Measurements from ENCODE around the gene CCDC90B.
"Not testable (repeated sequence)": the region's sequence is repeated elsewhere in the genome, so short reads cannot be mapped to it uniquely, and the experiment has no call there.

CCDC90B gene

DNA sequence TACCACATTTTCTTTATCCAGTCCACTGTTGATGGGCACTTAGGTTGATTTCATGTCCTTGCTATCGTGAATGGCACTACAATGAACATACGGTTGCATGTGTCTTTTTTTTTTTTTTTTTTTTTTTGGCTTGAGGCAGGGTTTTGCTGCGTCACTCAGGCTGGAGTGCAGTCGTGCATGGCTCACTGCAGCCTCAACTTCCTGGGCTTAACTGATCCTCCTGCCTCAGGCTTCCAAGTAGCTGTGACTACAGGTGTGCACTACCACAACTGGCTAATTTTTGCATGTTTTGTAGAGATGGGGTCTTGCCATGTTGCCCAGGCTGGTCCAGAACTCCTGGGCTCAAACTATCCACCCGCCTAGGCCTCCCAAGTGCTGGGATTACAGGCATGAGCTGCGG, 1.5 kb upstream of the CCDC90B start:
- no peak for DNase-seq

GRCh38 chr11:83285151-83285770, 906 bp downstream of the CCDC90B start:
- peak in 1 of 4 experiments; percentile 78 for DNase-seq

GRCh38 chr11:83284501-83285150, 1.5 kb downstream of the CCDC90B start:
- DNase-seq = peak in 1 of 4 experiments; percentile 7

GRCh38 chr11:83282084-83282716, 4.0 kb downstream of the CCDC90B start:
- DNase-seq = no peak

- no peak for DNase-seq
These were observed 5.9 kb downstream of the CCDC90B start for GRCh38 chr11:83280256-83280655.

- DNase-seq = no peak
These were observed 7.8 kb downstream of the CCDC90B start for GRCh38 chr11:83278351-83278750.

- no peak for DNase-seq
These were observed 10.1 kb downstream of the CCDC90B start for GRCh38 chr11:83275888-83276641.

DNA sequence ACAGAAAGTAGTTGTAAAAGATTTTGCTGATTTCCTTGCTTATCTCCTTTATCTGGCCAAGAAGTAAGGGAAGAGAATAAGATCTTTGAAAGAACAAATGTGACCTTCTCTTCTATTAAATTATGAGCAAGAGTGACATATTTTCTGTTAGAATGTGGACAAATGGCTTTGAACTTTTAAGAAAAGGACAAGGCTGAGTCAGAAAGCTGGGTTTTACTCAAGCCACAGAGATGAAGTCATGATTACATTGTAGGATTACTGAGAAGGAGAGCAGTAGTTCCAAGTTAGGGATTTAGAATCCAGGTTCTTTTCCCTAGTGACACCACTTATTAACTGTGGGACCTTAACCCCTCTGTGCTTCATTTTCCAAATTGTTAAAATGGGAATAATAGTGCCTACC, 13.5 kb downstream of the CCDC90B start:
- DNase-seq = no peak

DNA sequence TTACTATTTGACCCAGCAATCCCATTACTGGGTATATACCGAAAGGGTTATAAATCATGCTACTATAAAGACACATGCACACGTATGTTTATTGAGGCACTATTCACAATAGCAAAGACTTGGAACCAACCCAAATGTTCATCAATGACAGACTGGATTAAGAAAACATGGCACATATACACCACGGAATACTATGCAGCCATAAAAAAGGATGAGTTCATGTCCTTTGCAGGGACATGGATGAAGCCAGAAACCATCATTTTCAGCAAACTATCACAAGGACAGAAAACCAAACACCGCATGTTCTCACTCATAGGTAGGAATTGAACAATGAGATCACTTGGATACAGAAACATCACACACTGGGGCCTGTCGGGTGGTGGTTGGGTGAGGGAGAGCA, 14.4 kb downstream of the CCDC90B start:
- not testable (repeated sequence) for DNase-seq

GRCh38 chr11:83269080-83269479, 17.1 kb downstream of the CCDC90B start:
- not testable (repeated sequence) for DNase-seq

DNA sequence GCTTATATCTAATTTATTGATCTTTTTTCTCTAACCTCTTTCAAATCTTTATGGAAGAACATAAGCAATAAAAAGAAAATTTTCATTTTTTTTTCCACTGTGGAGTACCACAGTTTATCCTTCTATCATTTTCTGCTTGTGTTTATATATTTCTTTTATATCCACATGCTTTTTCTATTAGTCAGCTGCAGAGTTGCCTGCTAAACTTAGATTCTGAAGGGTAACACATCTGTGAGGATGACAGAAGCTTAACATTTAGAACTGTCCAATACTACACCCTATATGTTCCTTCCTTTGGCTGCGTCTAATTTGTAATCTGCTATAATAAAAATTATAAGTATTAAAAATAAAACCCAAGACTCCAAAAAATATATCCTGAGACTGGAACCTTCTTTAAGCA, 20.8 kb downstream of the CCDC90B start:
- no peak for DNase-seq

- DNase-seq = no peak
These were observed 26.6 kb downstream of the CCDC90B start for GRCh38 chr11:83259559-83259958.

GRCh38 chr11:83257761-83258168, 28.4 kb downstream of the CCDC90B start:
- DNase-seq = no peak

DNA sequence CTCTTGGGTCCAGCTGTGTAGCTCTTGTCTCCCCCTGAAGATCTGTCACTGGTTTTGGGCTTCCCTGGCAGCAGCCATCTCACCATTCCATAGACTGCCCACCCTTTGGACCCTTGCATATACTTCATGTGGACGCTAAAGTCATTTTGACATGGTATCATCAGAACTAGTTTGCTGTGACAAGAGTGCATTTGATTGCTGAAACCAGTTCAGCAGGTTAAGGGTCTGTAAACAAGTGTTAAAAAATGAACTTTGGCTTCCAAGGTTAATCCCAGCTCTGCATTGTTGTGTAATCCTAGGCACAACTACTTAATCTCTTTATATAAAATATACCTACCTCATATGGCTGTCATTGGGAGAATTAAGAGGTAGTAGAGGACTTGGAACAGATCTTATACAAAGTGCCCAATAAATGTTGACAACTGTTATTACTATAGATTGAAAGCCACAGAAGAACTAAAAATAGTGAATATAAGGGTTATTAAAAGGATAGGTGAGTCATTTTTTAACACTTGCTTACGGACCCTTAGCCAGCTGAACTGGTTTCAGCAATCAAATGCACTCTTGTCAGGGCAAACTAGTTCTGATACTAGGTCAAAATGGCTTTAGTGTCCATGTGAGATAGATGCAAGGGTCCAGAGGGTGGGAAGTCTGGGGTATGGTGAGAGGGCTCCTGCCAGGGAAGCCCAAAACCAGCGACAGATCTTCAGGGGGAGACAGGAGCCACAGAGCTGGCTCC, 29.4 kb downstream of the CCDC90B start:
- DNase-seq = no peak

DNA sequence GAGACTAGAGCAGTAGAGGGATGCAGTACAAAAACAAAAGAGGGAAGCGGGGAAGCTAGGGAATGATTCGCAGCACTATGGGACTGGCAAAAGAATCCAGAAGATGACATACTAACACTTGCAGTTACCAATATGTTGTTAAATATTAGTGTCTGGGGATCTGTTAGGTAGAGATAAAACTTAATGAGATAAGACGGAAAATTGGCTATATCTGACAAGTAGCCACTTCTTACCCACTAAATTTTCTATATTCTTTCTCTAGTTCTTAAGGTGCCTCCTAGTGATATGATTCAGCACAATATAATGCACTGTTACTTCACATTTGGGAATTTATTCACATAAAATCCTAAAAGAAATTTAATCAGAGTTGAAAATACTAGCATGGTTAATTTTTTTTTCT, 30.8 kb downstream of the CCDC90B start:
- DNase-seq = no peak

- no peak for DNase-seq
These were observed 33.2 kb downstream of the CCDC90B start for GRCh38 chr11:83252941-83253340.

DNA sequence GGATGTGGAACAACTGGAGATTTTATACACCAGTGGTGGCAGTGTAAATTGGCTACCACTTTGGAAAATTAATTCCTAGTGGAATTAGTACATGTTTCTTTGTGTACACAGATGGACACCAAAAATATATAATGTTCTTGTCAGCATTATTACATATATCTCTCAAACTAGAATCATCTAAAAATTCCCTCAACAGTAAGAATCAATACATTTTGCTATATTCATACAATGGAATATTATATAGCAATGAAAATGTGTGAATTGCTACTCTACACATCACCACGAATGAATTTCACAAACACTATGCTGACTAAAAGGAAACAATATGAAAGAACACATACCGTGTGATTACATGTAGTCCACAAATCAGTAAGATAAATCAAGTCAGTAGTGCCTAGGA, 33.9 kb downstream of the CCDC90B start:
- DNase-seq = no peak

- peak; percentile 24 to 64 (median 43) for DNase-seq
These were observed 36.1 kb downstream of the CCDC90B start for GRCh38 chr11:83249972-83250593.

DNA sequence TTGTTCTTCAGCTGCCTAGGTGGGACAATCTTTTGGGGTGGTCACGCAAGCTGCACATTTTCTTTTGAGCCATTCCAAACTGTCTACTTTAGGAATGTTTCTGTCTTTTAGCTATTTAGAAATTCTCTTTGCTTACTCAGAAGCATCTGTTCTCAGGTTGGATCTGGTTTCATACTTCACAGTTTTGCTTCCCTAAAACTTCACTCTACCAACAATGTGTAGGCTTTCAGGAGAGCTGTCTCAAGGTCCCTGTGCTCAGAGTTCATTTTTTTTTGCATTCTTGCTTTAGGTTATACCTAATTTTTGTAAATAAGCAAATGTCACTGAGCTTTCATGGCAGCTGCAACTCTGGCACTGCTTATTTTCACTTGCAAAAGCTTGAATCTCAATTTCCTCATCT, 36.7 kb downstream of the CCDC90B start:
- DNase-seq = peak in 1 of 4 experiments; percentile 2

DNA sequence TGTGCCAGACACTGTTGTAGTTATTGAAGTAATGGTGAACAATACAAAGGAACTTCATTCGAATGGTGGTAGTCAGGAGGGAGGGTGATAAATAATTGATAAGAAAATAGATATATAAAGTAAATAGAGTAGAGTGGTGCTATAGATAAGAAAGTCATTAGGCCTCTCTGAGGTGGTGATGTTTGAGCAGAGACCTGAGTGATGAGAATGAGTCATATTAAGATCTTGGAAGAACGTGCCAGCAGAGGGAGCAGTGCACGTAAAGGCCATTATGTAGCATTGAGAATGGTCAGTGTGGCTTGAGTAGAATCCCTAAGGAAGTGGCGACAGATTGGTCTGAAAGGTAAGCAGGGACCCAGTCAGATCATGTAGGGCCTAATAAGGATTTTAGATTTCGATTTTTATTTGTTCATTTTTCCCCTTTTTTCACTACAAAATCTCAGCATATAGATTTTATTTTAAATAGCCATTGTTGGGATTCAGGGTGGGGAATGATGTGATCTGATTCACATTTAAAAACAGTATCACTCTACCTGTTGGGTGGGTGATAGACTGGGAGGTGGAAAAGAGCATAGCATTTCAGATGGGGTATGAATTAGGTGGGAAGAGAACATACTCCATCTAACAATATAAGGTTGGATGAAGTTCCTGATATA, 44.7 kb downstream of the CCDC90B start:
- DNase-seq = peak; percentile 48 to 70 (median 62)

DNA sequence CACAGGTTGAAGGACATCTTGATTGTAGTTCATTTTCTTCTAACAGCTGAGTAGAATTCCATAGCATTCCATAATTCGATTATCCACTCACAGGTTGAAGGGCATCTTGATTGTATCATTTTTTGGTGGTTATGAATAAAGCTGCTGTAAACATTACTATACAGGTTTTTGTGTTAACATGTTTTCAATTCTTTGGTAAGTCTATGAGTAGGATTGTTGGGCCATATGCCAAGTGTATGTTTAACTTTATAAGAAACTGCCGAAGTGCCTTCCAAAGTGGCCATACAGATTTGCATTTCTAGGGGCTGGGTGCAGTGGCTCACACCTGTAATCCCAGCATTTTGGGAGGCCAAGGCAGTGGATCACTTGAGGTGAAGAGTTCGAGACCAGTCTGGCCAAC, 48.1 kb downstream of the CCDC90B start:
- no peak for DNase-seq

GRCh38 chr11:83235825-83236224, 50.3 kb downstream of the CCDC90B start:
- DNase-seq = no peak

Measured in suppressor macrophage (primary cell).